NCI-H187 (cell line): ENCODE data around the gene JAML.

Source experiments
- DNase-seq, 2 experiments: peaks; one replicate each; lab custom pipeline; 2025; lab: John Stamatoyannopoulos, UW

Gene JAML

GRCh38 chr11:118224511-118225188, at the start of gene JAML:
TSS of gene JAML (minus strand) at chr11:118225011. CDS start at chr11:118214866, 10,145 bp downstream.
- DNase-seq: no peak

GRCh38 chr11:118274186-118274585, 49.4 kb upstream of the JAML start:
- DNase-seq: no peak

GRCh38 chr11:118272001-118272400, 47.2 kb upstream of the JAML start:
- DNase-seq: no peak

GRCh38 chr11:118267486-118267885, 42.7 kb upstream of the JAML start:
- DNase-seq: peak; percentile 1 to 16

- no peak for DNase-seq
Observed at GRCh38 chr11:118265954-118266353, 41.1 kb upstream of the JAML start.

- DNase-seq: no peak
Observed at GRCh38 chr11:118264569-118265465, 40.0 kb upstream of the JAML start.

- no peak for DNase-seq
Observed at GRCh38 chr11:118263695-118264568, 39.1 kb upstream of the JAML start, which contains the start of gene MPZL2. TSS of gene MPZL2 (minus strand) at chr11:118264297. CDS start at chr11:118264153, 144 bp downstream.

GRCh38 chr11:118263112-118263511, 38.3 kb upstream of the JAML start:
- DNase-seq: no peak

- DNase-seq: no peak
Observed at GRCh38 chr11:118260353-118260752, 35.5 kb upstream of the JAML start.

- no peak for DNase-seq
Observed at GRCh38 chr11:118259138-118259537, 34.3 kb upstream of the JAML start.

- DNase-seq: no peak
Observed at GRCh38 chr11:118258410-118258809, 33.6 kb upstream of the JAML start.

- no peak for DNase-seq
Observed at GRCh38 chr11:118252688-118253087, 27.9 kb upstream of the JAML start.

GRCh38 chr11:118251858-118252652, 27.2 kb upstream of the JAML start, which contains the start of gene MPZL3:
TSS of gene MPZL3 (minus strand) at chr11:118252365. CDS start at chr11:118252294, 71 bp downstream.
- DNase-seq: peak; percentile 87 to 90

- DNase-seq: no peak
Observed at GRCh38 chr11:118247041-118247440, 22.2 kb upstream of the JAML start.

GRCh38 chr11:118245936-118246562, 21.2 kb upstream of the JAML start:
- no peak for DNase-seq

- DNase-seq: no peak
Observed at GRCh38 chr11:118243993-118244762, 19.4 kb upstream of the JAML start.

- no peak for DNase-seq
Observed at GRCh38 chr11:118243161-118243560, 18.4 kb upstream of the JAML start.

- no peak for DNase-seq
Observed at GRCh38 chr11:118241764-118242098, 16.9 kb upstream of the JAML start.

GRCh38 chr11:118240999-118241763, 16.4 kb upstream of the JAML start:
- no peak for DNase-seq
